Dermis blood vessel endothelial cell (primary cell): ENCODE measurements around the gene ACTL6B. TPM values are rescaled to one million over a fixed set of nuclear protein-coding genes. Genes with fewer than 3 reads are reported as not detected.

Experiments used
- DNase-seq: peaks from one replicate; pipeline ENCODE4 v3.0.0; 2010
- total RNA-seq: library from RNA; depleted of rRNA; stranded (reverse); fragments of >200 nt; gene quantifications from 2 replicates; pipeline ENCODE4 v1.2.3, GENCODE V29; 2014

Gene ACTL6B
- total RNA-seq, 1 donor from 2014 or later: not detected

GRCh38 chr7:100683659-100684533, 27.6 kb upstream of the ACTL6B start:
- DNase-seq: no peak

GRCh38 chr7:100682991-100683658, 26.9 kb upstream of the ACTL6B start:
- DNase-seq: no peak

GRCh38 chr7:100682228-100682741, 26.0 kb upstream of the ACTL6B start:
- peak; percentile 25 for DNase-seq

GRCh38 chr7:100681491-100682227, 25.4 kb upstream of the ACTL6B start:
- DNase-seq: no peak

GRCh38 chr7:100680576-100681271, 24.5 kb upstream of the ACTL6B start:
- no peak for DNase-seq

GRCh38 chr7:100679927-100680575, 23.8 kb upstream of the ACTL6B start:
- DNase-seq: no peak

GRCh38 chr7:100679129-100679926, 23.1 kb upstream of the ACTL6B start:
- no peak for DNase-seq

- no peak for DNase-seq
These were observed 22.2 kb upstream of the ACTL6B start for GRCh38 chr7:100678291-100678984.

- DNase-seq: no peak
These were observed 21.3 kb upstream of the ACTL6B start for GRCh38 chr7:100677308-100678267.

- no peak for DNase-seq
These were observed 20.5 kb upstream of the ACTL6B start for GRCh38 chr7:100676501-100677306.

GRCh38 chr7:100675581-100676350, 19.5 kb upstream of the ACTL6B start:
- peak; percentile 62 for DNase-seq

- peak; percentile 22 for DNase-seq
These were observed 18.8 kb upstream of the ACTL6B start for GRCh38 chr7:100675105-100675451.

- DNase-seq: peak; percentile 40
These were observed 18.3 kb upstream of the ACTL6B start for GRCh38 chr7:100674411-100675104.

- DNase-seq: no peak
These were observed 17.7 kb upstream of the ACTL6B start for GRCh38 chr7:100673942-100674410.

- peak; percentile 99 for DNase-seq
These were observed 17.2 kb upstream of the ACTL6B start, which contains the start of gene GNB2 for GRCh38 chr7:100673302-100673941. TSS of gene GNB2 (plus strand) at chr7:100673740. CDS start at chr7:100676266, 2,526 bp downstream.
